ENCODE results near the gene ZNF281. TPM values are rescaled to one million over a fixed set of nuclear protein-coding genes. Genes with fewer than 3 reads are reported as not detected.
"Not testable (repeated sequence)": the region's sequence is repeated elsewhere in the genome, so short reads cannot be mapped to it uniquely, and the experiment has no call there.

ZNF281 gene
- total RNA-seq, 1 donor from 2014 or later, result 19.0 TPM

GRCh38 chr1:200365897-200366426 is 43.9 kb downstream of the ZNF281 start:
- DNase-seq (ENCODE audit: extremely low read depth, low read depth, low spot score), result no peak

GRCh38 chr1:200364831-200365230 is 45.0 kb downstream of the ZNF281 start:
- no peak for DNase-seq (ENCODE audit: extremely low read depth, low read depth, low spot score)

GRCh38 chr1:200364091-200364759 is 45.6 kb downstream of the ZNF281 start:
- no peak for DNase-seq (ENCODE audit: extremely low read depth, low read depth, low spot score)

GRCh38 chr1:200363264-200363933 is 46.4 kb downstream of the ZNF281 start:
- no peak for DNase-seq (ENCODE audit: extremely low read depth, low read depth, low spot score)

GRCh38 chr1:200362421-200362820 is 47.4 kb downstream of the ZNF281 start:
- no peak for DNase-seq (ENCODE audit: extremely low read depth, low read depth, low spot score)

- DNase-seq (ENCODE audit: extremely low read depth, low read depth, low spot score), result no peak
These were observed 50.1 kb downstream of the ZNF281 start for GRCh38 chr1:200359610-200360163.

GRCh38 chr1:200357925-200358324 is 51.9 kb downstream of the ZNF281 start:
- not testable (repeated sequence) for DNase-seq (ENCODE audit: extremely low read depth, low read depth, low spot score)

- no peak for DNase-seq (ENCODE audit: extremely low read depth, low read depth, low spot score)
These were observed 54.0 kb downstream of the ZNF281 start for GRCh38 chr1:200355801-200356200.

Other genes starting within 250 kb of the ZNF281 start
- gene KIF14, start 210.7 kb upstream of the ZNF281 start, total RNA-seq, result 2.8 and 3.6 TPM in 2 replicates